ENCODE results near the gene NPB. TPM values are rescaled to one million over a fixed set of nuclear protein-coding genes. Genes with fewer than 3 reads are reported as not detected.

NPB gene
- total and polyA plus RNA-seq, 2 donors (not counting 1 experiment from before 2014, with no cell fraction given), result 0.44 TPM; not detected in 1

- H3K4me2 ChIP-seq (replicated peaks; ENCODE audit: low read depth, low read length, poor library complexity, severe bottlenecking), result no peak overlapping the region
- H4K20me1 ChIP-seq (ENCODE audit: control insufficient read depth, insufficient read depth, low read length, poor library complexity, severe bottlenecking), result peaks cover 39% of the 10 kb centered on the region
- peaks cover 17 to 26% of the 10 kb centered on the region in 2 donors for H3K4me1 ChIP-seq (ENCODE audit: control insufficient read depth in 2 of 2, insufficient read depth in 2 of 2, low read length in 2 of 2)
- H3K4me3 ChIP-seq (ENCODE audit: control extremely low read depth in 1 of 5, extremely low read depth in 1 of 5, insufficient read depth in 1 of 5, low read depth in 2 of 5, low read length in 4 of 5), result no peak overlapping the region
- ChIA-PET CTCF (no interaction called here), POLR2A (interaction anchor here (1.6 kb wide), 1 partner anchor 24 kb away, joined by 4 read pairs; no protein-coding TSS in a partner anchor)
- no peak for TF ChIP-seq CTCF (IDR thresholded peaks at IDR 0.05)
- no peak for TF ChIP-seq EZH2 (IDR thresholded peaks at IDR 0.05; ENCODE audit: borderline replicate concordance, insufficient read depth, low read depth, low read length, poor library complexity, severe bottlenecking)
- Mint-ChIP-seq H3K27ac (no peak overlapping the region), H3K4me1 (peaks cover 28% of the 10 kb centered on the region), H3K4me3 (peak overlapping the region; percentile 90), H3K27me3 (no peaks in the 10 kb centered on the region), H3K9me3 (ENCODE audit: insufficient read depth) (no peaks in the 10 kb centered on the region)
- no peaks in the 10 kb centered on the region for H3K9me3 ChIP-seq (ENCODE audit: control extremely low read depth in 1 of 3, control insufficient read depth in 2 of 3, insufficient read depth in 1 of 3, low read length in 2 of 3)
- H2AFZ ChIP-seq (ENCODE audit: insufficient read depth, low read depth, low read length, poor library complexity, severe bottlenecking), result no peak overlapping the region
- intact Hi-C loops (cut with micrococcal nuclease), result no loop called here
- DNase-seq (no peak), ATAC-seq (ENCODE audit: low read depth) (no peak)
- H3K27me3 ChIP-seq (replicated peaks in 1 of 4; ENCODE audit: control extremely low read depth in 1 of 4, control insufficient read depth in 3 of 4, insufficient read depth in 4 of 4, low read length in 3 of 4), result no peaks in the 10 kb centered on the region
- peaks cover 4 to 34% of the 10 kb centered on the region in 2 experiments for H3K36me3 ChIP-seq (replicated peaks in 1 of 2; ENCODE audit: control extremely low read depth in 1 of 2, control insufficient read depth in 1 of 2, extremely low read depth in 1 of 2, insufficient read depth in 2 of 2, low read length in 1 of 2)
- no peak overlapping the region for H3K9ac ChIP-seq (ENCODE audit: low read length)
- H3K27ac ChIP-seq (ENCODE audit: low read length in 2 of 2), result no peak overlapping the region
- 96% methylated on average over 26 of the region's 30 CpGs for WGBS (ENCODE audit: insufficient coverage)
- peaks cover 49% of the 10 kb centered on the region for H3K79me2 ChIP-seq (ENCODE audit: control insufficient read depth, insufficient read depth, low read length)
Observed at GRCh38 chr17:81858170-81858966, 43.7 kb upstream of the NPB start.

Measured in B cell (primary cell).